Skeletal muscle cell (primary cell): ENCODE results near the gene COQ8A.

Experiments
- DNase-seq: peaks from one replicate; pipeline ENCODE4 v3.0.0-alpha.2; 2010; ENCODE audit warnings: low read depth
- H3K4me3 ChIP-seq: 2 replicates; pipeline ENCODE4 v1.5.1; 2011; ENCODE audit warnings: low read depth, mild to moderate bottlenecking, control low read depth, low read length, moderate library complexity

COQ8A gene

DNA sequence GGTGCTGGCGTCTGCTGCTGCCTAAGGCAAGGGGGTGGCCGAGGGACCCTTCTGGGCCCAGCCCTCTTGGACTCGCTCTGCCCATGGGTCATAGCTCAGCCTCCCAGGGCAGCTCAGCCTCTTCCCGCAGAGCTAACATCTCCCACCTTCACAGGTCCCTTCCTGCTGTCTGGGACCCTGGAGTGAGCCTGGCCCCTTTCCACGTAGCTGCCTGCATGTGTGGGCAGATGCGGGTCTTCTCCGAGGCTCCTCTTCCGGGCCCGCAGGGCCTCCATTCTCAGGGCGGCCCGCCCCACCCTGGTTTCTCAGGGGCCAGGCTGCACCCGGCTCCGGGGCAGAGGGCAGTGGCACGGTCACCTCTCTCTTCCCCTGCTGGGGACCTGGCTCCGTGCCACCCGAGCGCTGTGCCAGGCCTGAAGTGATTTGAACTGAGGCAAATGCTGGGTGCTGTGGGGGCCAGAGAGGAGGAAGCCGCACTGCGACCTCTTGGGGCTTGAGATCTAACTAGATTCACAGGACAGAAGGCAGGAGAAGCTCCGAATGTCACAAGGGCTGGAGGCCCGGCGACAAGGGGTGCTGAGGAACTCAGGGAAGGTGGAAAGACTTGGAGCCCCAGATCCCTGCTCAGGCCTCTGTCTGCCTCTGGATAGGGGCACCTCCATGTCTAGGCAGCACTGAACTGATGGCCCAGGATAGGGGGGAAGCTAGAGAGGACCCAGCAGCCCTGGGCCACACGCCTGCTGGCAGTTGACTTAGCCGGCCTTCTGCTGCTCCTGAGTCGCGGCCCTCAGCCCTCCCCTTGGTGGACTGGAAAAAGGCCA, 40.7 kb downstream of the COQ8A start:
- DNase-seq = no peak
- no peak overlapping the region for H3K4me3 ChIP-seq

DNA sequence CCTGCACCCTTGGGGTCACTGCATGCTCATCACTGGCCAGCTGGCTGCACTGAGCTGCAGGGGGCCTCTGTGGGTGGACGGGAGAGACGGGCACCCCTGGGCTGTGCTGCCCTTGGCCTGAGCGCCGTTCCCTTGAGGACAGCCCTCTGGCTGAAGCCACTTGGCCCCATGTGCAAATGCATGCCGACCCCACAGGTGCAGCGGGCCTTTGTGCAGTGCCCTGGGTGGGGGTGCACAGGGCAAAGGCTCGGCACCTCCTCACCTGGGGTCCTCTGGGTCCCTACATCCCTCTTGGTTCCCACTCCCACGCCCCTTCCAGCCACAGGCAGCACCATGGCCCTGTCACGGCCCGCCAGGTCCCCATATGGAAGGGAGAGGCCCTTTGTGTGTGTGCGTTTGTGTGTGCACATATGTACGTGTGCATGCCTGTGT, 41.3 kb downstream of the COQ8A start:
- no peak overlapping the region for H3K4me3 ChIP-seq
- DNase-seq = no peak

DNA sequence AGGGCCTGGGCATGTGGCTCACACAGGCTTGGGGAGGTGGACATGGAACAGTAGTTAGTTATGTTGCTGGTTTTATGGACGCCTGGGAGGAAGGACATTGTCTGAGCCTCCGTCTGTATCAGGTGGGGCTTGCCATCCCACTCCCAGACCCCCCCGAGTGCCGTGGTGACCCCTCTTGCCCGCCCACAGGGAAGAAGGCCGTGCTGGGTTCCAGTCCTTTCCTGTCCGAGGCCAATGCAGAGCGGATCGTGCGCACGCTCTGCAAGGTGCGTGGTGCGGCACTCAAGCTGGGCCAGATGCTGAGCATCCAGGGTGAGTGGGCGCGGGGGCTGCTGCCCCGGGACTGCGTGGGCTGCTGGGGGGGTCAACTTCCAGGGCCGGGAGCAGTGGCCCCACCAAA, 41.7 kb downstream of the COQ8A start:
- H3K4me3 ChIP-seq = no peak overlapping the region
- DNase-seq = no peak

DNA sequence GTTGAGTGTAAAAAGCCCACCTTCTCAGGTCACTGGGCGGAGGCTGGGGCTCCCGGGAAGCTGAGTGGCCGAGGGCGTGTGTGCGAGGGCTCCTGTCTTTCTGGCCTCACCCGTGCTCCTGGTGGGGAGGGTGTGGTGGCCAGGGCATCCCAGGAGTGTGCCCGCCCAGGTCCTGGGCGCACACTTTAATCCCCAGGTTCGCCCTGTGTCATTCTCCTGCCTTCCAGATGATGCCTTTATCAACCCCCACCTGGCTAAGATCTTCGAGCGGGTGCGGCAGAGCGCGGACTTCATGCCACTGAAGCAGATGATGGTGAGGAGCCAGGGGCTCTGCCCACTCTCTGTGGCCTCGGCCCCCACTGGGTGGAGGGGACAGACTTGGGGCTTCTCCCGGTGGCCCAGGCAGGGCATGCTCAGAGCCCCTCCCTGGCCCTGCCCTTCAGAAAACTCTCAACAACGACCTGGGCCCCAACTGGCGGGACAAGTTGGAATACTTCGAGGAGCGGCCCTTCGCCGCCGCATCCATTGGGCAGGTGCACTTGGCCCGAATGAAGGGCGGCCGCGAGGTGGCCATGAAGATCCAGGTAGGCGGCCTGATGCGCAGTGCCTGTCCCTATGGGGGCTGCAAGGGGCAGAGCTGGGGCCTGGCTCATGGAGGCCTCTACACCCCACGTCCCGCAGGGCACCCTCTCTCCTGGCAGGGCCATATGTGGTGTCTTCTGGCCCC, 42.5 kb downstream of the COQ8A start:
- no peak overlapping the region for H3K4me3 ChIP-seq
- DNase-seq = no peak

DNA sequence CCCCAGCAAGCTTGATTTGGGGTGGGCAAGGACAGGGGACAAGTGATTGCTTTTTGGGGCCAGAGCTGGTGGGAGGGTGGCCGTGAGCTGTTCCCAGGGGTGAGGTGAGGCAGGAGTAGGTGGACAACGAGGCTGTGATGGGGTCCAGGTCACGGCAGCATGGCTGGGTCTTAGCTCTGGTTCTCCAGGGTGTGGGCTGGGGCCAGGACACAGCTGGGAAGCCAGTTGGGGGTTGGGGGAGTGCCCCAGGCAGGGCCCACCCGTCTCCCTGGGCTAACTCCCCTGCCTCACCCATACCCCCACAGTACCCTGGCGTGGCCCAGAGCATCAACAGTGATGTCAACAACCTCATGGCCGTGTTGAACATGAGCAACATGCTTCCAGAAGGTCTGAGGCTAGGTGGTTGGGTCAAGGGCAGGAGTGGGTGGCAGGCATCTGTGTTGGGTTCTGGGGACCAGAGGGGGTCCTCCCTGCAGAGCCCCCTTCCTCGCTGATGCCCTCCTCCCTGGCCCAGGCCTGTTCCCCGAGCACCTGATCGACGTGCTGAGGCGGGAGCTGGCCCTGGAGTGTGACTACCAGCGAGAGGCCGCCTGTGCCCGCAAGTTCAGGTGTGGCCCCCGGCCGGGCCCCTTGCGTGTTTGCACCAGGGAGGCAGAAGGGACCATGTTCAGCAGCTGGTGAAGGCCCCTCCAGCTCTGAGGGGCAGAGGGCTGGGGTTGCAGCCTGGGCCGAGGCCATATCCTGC, 43.3 kb downstream of the COQ8A start:
- no peak for DNase-seq
- no peak overlapping the region for H3K4me3 ChIP-seq

DNA sequence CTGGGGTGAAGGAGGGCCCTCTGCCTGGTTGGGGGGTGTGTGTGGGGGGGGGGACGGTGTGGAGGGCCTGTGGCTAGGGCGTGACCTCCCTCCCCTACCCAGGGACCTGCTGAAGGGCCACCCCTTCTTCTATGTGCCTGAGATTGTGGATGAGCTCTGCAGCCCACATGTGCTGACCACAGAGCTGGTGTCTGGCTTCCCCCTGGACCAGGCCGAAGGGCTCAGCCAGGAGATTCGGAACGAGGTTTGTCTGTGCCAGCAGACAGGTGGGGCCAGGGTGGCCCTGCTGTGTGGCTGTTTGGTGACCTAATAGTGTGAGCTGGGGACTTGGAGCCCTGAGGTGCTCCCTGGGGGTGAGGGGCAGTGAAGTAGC, 43.9 kb downstream of the COQ8A start:
- no peak overlapping the region for H3K4me3 ChIP-seq
- no peak for DNase-seq

DNA sequence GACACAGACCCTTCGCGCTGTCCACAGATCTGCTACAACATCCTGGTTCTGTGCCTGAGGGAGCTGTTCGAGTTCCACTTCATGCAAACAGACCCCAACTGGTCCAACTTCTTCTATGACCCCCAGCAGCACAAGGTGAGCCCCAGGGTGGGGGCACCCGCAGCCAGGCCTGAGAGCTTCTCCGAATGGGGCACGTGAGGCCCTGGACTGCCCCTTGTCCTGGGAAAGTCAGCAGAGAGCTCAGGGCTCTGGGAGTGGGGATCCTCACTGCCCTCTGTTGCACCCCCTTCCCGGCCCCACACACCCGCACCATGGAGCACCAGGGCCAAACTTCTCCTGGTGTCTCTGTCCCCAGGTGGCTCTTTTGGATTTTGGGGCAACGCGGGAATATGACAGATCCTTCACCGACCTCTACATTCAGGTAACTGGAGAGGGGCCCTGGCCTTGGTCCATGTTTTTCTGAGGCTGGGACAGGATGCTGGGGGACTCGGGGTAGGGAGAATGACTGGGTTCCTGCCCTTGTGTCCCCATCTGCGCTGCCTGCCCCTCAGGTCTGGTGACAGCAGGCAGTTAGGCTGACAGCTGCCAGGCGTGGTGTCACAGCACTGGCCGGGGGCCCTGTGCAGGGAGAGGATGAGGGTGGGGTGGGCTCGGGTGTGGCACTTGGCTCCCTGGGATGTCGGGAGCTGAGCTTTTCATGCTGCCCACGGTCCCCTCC, 44.6 kb downstream of the COQ8A start:
- H3K4me3 ChIP-seq = no peak overlapping the region
- DNase-seq = no peak

DNA sequence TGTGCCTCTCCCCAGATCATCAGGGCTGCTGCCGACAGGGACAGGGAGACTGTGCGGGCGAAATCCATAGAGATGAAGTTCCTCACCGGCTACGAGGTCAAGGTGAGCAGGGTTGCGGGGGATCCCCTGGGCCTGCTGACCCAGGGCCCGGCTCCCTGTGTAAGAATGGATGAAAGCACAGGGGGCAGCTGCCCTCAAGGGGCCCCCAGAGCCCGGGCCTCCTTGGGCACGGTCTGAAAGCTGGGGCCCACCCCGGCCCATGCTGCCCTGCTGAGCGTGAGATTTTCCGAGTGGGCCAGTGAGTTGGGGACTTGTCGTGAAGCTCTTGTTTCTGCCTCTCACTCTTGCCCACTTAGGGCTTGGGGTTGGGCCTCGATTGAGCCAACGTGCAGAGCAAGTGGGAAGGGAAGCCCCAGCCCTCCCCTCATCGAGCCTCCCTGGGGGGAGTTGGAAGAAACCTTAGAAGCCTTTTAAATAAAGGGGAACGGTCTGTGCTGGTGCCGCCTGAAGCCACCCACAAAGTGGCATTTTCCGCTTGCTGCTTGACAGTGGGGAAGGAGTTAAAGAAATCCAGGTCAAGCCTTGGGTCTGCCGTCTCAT, 45.2 kb downstream of the COQ8A start:
- H3K4me3 ChIP-seq = no peak overlapping the region
- no peak for DNase-seq

DNA sequence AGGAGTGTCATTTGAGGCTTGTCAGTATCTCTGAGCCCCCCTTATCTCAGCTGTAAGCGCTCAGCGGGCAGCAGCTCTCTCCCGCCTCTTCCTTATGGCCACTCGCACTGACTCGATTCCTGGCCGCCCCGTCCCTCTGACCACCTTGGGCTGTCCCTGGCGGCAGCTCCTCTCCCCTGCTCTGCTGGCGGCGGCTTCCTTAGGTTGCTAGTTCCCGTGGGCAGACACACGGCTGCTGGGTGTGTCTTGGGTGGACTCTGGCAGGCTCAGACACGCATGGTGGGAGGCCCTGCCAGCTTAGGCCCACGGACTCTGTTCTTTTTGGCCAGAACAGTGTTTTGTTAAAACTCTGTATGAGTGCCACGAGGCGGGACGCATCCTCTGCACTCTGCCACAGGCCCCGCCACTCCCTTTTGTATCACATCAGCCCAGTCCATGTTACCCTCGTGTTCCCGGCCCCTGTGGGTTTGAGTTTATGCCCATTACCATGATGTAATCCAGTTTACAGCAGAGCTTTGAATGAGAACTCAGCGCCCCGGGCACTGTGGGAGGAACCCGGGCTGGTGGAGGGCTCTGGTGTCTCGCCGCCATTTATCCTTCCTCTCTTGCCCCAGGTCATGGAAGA, 45.9 kb downstream of the COQ8A start:
- no peak overlapping the region for H3K4me3 ChIP-seq
- DNase-seq = no peak

DNA sequence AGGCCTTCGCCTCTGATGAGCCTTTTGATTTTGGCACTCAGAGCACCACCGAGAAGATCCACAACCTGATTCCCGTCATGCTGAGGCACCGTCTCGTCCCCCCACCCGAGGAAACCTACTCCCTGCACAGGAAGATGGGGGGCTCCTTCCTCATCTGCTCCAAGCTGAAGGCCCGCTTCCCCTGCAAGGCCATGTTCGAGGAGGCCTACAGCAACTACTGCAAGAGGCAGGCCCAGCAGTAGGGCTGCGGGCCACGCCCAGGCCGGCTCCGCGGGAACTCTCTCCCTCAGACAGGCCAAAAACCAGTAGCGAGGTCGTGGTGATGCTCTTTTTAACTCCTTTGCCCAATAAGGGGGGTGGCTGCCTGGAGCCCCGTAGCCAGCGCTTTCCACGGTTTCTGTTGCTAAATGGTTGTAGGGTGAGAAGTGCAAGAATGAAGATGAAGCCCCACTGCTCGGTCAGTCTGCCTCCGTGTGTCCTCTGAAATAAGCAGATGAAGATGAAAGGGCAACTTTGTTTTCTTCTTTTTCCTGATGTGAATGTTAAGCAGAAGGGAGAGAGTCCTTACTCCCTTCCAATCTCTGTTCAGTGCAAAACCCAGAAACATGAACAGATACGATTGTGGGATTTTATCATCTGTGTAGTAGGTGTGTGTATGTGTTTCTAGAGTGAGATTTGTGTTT, 46.5 kb downstream of the COQ8A start:
- no peak overlapping the region for H3K4me3 ChIP-seq
- no peak for DNase-seq

DNA sequence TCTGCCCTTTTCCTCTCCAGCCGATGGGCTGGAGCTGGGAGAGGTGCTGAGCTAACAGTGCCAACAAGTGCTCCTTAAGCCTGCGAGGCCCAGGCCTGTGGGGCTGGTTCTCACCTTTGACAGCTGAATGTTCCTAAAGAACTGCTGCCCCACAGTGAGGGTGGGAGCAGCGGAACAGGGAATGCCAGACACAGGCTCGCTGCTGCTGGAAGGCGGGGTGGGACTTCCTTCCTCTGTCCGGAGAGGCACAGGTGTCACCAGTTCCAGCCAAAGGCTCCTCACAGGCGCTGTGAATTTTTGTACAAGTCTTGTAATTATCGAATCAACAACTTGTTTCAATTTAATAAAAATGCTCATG, 47.1 kb downstream of the COQ8A start:
- no peak for DNase-seq

DNA sequence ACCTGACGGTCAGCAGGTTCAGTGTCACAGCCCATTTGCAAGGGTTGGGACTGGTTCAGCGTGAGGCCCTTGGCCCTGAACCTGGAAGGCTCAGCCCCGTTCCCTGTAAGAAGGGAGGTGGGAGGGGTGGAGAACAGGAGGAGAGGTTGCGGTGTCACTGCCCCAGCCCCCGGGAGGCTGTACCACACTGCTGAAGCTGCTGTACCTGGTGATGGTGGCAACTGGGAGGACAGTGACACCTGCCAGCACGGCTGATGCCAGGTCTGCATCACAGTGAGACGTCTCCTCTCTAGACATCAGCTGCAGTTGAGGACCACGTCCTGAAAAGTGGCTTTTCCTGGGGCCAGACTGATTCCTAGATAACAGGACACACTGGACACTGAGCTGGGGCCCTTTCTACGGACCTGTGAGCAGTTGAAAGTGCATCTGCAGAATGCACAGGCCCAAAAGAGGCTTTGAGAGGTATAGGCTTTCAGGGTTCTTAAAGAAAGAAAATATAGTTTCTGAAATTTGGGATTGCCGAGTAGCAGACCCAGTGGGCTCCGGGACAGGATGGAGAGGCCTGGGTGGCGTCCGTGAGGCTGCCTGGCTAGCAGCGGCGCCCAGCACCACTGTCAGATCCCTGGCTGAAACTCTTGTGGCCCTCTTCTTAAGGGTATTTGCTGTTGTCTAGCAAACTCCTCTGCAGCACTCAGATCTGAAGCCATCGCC, 47.7 kb downstream of the COQ8A start:
- no peak for DNase-seq

More for the DNA sequence above, 47.1 kb downstream of the COQ8A start:
- H3K4me3 ChIP-seq = no peak overlapping the region

DNA sequence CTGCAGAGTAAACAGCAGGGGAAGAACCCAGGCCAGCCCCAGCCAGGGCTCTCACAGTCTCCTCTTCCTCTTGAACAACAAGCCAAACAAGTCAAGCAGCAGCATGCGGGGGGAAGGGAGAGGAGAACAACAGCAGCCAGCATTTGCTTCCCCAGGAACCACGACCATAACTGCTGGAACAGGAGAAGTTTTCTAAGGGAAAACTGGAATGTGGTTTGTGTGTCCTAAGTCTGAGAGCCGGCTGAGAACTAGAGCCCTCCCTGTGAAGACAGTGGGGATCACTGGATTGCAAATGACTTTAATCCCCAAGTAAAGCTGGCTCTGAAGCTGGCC, 48.2 kb downstream of the COQ8A start:
- DNase-seq = no peak
- no peak overlapping the region for H3K4me3 ChIP-seq

More for the DNA sequence above, 47.7 kb downstream of the COQ8A start:
- no peak overlapping the region for H3K4me3 ChIP-seq

DNA sequence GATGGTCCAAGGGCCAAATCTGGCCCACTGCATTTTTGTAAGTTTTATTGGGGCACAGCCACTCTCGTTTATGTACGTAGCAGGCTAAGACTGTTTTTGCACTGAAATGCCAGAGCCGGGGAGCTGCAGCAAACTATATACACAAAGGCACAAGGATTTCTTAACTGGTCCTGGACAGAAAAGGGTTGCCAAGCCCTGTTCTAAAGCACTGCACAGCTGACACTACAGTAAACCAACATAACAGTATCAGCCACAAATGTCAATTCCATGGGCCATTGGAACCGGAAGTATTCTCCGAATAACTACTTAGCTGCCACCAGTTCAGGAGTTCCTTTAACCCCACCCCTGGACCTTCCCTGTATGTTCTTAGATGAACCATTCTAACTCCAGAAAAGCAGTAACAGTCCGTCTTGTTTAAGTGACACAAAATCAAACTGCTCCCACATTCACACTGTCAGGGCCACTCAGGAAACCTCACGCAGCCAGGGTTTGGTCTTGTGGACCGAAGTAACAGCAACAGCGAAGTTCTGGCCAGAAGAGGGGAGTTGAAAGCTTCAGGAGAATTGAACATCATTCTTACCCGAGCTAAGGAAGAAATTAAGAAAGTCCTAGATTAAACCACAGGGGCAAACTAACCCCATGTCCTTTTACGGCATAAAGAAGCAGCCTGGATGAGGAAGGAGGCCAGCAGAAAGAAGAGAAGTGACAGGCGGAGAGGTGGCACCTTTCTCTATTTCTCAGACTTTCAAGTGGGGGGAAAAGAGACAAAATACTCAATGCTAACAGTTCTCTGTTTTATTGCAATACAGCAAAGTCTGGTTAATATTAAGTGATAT, 49.2 kb downstream of the COQ8A start:
- H3K4me3 ChIP-seq = no peak overlapping the region
- no peak for DNase-seq

DNA sequence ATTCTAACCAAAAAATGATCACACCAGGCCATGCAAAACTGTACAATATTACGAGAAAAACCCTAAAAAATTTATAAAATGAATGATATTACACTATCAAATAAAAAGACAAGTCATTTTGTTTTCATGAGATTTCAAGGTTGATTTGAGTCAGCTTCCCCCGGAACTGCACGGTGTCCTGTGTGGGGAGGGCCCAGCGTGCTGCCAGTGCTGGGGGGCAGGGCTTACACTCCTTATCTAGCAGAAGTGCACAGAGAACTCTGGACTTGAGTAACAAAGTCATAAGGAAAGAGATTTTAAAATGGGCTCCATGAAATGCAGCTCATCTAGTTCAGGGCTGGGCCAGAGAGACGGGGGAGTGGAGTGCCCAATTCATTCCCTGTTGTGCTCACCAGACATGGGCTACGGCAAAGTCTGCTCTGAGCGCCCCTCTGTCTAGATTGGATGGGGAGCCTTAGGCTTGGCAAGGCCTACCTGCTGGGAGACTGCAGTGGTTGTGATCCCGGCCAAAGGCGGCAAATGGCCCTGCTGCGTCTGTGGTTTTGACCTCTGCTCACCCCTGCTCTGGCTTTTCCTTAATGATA, 50.1 kb downstream of the COQ8A start:
- H3K4me3 ChIP-seq = no peak overlapping the region
- DNase-seq = no peak

DNA sequence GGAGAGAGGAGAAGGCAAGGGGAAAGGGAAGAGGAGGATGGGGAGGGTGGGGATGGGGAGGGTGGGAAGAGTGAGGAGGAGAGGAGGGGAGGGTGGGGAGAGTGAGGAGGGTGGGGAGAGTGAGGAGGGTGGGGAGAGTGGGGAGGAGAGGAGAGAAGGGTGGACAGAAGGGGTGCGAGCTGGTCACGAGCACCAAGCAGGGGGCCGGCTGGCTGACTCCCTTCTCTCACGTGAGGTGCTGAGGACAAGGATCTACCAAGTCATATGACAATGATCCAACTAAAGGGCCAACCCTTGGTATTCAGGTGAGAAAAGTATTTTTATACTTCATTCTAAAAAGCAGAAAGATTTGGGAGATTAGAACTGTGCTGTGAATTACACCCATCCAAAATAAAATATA, 51.8 kb downstream of the COQ8A start:
- DNase-seq = no peak
- no peak overlapping the region for H3K4me3 ChIP-seq
